HL-60 (cell line): ENCODE measurements around the gene SUZ12.
"Not testable (repeated sequence)": the region's sequence is repeated elsewhere in the genome, so short reads cannot be mapped to it uniquely, and the experiment has no call there.

Source experiments
- GABPA ChIP-seq: IDR thresholded peaks from 2 replicates; pipeline ENCODE4 v1.6.1; 2012; ENCODE audit warnings: low read depth
- POLR2AphosphoS5 ChIP-seq: IDR thresholded peaks from 2 replicates; pipeline ENCODE4 v1.6.1; 2012; ENCODE audit warnings: low read depth
- SPI1 ChIP-seq: IDR thresholded peaks from 2 replicates; pipeline ENCODE4 v1.6.1; 2012; ENCODE audit warnings: low read depth, mild to moderate bottlenecking, borderline replicate concordance
- TF ChIP-seq, protein P1 (sequence below): IDR thresholded peaks from one replicate; pipeline ENCODE4 v1.5.1; 2011; ENCODE audit warnings: low read length, control low read depth, inconsistent platforms; ENCODE audit not compliant: insufficient read depth
- TF ChIP-seq, protein P2 (sequence below): IDR thresholded peaks from 2 replicates; pipeline ENCODE4 v1.6.1; 2012; ENCODE audit warnings: low read depth; ENCODE audit not compliant: insufficient replicate concordance

- TF ChIP-seq, protein P1, sequence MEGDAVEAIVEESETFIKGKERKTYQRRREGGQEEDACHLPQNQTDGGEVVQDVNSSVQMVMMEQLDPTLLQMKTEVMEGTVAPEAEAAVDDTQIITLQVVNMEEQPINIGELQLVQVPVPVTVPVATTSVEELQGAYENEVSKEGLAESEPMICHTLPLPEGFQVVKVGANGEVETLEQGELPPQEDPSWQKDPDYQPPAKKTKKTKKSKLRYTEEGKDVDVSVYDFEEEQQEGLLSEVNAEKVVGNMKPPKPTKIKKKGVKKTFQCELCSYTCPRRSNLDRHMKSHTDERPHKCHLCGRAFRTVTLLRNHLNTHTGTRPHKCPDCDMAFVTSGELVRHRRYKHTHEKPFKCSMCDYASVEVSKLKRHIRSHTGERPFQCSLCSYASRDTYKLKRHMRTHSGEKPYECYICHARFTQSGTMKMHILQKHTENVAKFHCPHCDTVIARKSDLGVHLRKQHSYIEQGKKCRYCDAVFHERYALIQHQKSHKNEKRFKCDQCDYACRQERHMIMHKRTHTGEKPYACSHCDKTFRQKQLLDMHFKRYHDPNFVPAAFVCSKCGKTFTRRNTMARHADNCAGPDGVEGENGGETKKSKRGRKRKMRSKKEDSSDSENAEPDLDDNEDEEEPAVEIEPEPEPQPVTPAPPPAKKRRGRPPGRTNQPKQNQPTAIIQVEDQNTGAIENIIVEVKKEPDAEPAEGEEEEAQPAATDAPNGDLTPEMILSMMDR: not testable (repeated sequence)
- TF ChIP-seq POLR2AphosphoS5, GABPA, SPI1: not testable (repeated sequence)
- TF ChIP-seq, protein P2, sequence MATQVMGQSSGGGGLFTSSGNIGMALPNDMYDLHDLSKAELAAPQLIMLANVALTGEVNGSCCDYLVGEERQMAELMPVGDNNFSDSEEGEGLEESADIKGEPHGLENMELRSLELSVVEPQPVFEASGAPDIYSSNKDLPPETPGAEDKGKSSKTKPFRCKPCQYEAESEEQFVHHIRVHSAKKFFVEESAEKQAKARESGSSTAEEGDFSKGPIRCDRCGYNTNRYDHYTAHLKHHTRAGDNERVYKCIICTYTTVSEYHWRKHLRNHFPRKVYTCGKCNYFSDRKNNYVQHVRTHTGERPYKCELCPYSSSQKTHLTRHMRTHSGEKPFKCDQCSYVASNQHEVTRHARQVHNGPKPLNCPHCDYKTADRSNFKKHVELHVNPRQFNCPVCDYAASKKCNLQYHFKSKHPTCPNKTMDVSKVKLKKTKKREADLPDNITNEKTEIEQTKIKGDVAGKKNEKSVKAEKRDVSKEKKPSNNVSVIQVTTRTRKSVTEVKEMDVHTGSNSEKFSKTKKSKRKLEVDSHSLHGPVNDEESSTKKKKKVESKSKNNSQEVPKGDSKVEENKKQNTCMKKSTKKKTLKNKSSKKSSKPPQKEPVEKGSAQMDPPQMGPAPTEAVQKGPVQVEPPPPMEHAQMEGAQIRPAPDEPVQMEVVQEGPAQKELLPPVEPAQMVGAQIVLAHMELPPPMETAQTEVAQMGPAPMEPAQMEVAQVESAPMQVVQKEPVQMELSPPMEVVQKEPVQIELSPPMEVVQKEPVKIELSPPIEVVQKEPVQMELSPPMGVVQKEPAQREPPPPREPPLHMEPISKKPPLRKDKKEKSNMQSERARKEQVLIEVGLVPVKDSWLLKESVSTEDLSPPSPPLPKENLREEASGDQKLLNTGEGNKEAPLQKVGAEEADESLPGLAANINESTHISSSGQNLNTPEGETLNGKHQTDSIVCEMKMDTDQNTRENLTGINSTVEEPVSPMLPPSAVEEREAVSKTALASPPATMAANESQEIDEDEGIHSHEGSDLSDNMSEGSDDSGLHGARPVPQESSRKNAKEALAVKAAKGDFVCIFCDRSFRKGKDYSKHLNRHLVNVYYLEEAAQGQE: not testable (repeated sequence)
These were observed 85.7 kb downstream of the SUZ12 start for GRCh38 chr17:32022554-32022953.
